OCI-LY1 (cell line): ENCODE data around the gene NUDT5.

ENCODE experiments used
- H2AFZ ChIP-seq: fragments of 200-600 bp; sonication (generic), shearing (Covaris generic); 2 replicates; pipeline ENCODE4 v1.6.0; 2014; ENCODE audit warnings: antibody characterized with exemption, mild to moderate bottlenecking, low read length
- H3F3A ChIP-seq: fragments of 200-600 bp; sonication (generic), shearing (Covaris generic); 2 replicates; pipeline ENCODE4 v1.6.0; 2014; ENCODE audit warnings: mild to moderate bottlenecking, antibody characterized with exemption, low read length, moderate library complexity; ENCODE audit not compliant: insufficient read depth
- H3K27ac ChIP-seq: fragments of 200-600 bp; sonication (generic); 2 replicates; pipeline ENCODE4 v1.5.1; 2014; ENCODE audit warnings: low read length, mixed run types, mild to moderate bottlenecking, low read depth; ENCODE audit not compliant: poor library complexity, severe bottlenecking
- H3K27me3 ChIP-seq: fragments of 200-600 bp; sonication (generic); 2 replicates; pipeline ENCODE4 v1.6.0; 2014; ENCODE audit warnings: antibody characterized with exemption, mild to moderate bottlenecking, low read length, moderate library complexity; ENCODE audit not compliant: insufficient read depth
- H3K36me3 ChIP-seq: fragments of 200-600 bp; sonication (generic); 2 replicates; pipeline ENCODE4 v1.6.1; 2014; ENCODE audit warnings: mild to moderate bottlenecking, antibody characterized with exemption, low read length, moderate library complexity, mixed read lengths; ENCODE audit not compliant: insufficient read depth
- H3K4me1 ChIP-seq: fragments of 200-600 bp; sonication (generic); 2 replicates; pipeline ENCODE4 v1.5.1; 2014; ENCODE audit warnings: mild to moderate bottlenecking, low read length, moderate library complexity; ENCODE audit not compliant: insufficient read depth, severe bottlenecking
- H3K4me2 ChIP-seq: fragments of 200-600 bp; sonication (generic), shearing (Covaris generic); 2 replicates; pipeline ENCODE4 v1.6.1; 2014; ENCODE audit warnings: low read length
- H3K4me3 ChIP-seq: fragments of 200-600 bp; sonication (generic); 2 replicates; pipeline ENCODE4 v1.5.1; 2014; ENCODE audit warnings: low read length, low read depth, mild to moderate bottlenecking, mixed read lengths; ENCODE audit not compliant: poor library complexity, severe bottlenecking
- H3K79me2 ChIP-seq: fragments of 200-600 bp; shearing (Covaris generic); 2 replicates; pipeline ENCODE4 v1.6.1; 2016; ENCODE audit warnings: mixed run types, low read length, mixed read lengths; ENCODE audit not compliant: insufficient read depth
- H3K9ac ChIP-seq: fragments of 200-600 bp; sonication (generic), shearing (Covaris generic); 2 replicates; pipeline ENCODE4 v1.6.1; 2014; ENCODE audit warnings: mild to moderate bottlenecking, low read length, mixed read lengths
- H3K9me2 ChIP-seq: fragments of 200-600 bp; sonication (generic), shearing (Covaris generic); 2 replicates; pipeline ENCODE4 v1.6.1; 2014; ENCODE audit warnings: low read depth, mild to moderate bottlenecking, low read length, mixed read lengths
- H3K9me3 ChIP-seq: fragments of 200-600 bp; shearing (Covaris generic); 2 replicates; pipeline ENCODE4 v1.6.1; 2014; ENCODE audit warnings: low read length, mixed read lengths
- H4K20me1 ChIP-seq: fragments of 200-600 bp; sonication (generic), shearing (Covaris generic); 2 replicates; pipeline ENCODE4 v1.6.0; 2016; ENCODE audit warnings: mild to moderate bottlenecking, low read length; ENCODE audit not compliant: insufficient read depth
- CTCF ChIP-seq: fragments of 200-600 bp; sonication (generic), shearing (Covaris generic); IDR thresholded peaks from 2 replicates; pipeline ENCODE4 v1.5.1; 2017; ENCODE audit warnings: mild to moderate bottlenecking, antibody characterized with exemption, low read length, moderate library complexity, mixed read lengths
- EZH2 ChIP-seq: fragments of 200-600 bp; sonication (generic), shearing (Covaris generic); IDR thresholded peaks from 2 replicates; pipeline ENCODE4 v1.8.0; 2017; ENCODE audit warnings: borderline replicate concordance, mixed run types, mild to moderate bottlenecking, antibody characterized with exemption, low read length, moderate library complexity, mixed read lengths

Gene NUDT5

DNA sequence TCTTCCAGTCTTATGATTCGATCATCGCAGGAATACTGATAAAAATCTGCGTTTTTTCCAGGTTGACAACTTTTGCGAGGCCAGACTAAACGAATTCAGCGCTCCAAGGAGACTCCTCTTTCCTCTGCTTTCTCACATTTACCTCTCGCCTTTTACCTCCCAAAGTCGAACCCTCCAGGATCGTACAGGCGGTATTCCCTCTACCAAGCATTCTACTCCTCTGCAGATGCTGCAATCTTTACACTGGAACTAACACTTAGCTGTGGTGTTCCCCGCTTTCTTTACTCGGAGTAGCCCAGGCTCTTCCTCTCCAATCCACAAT lies 449 bp downstream of the NUDT5 start:
- no peaks in the 10 kb centered on the region for H3F3A ChIP-seq
- peak overlapping the region; percentile 99 for H3K9ac ChIP-seq
- peaks cover 31% of the 10 kb centered on the region for H3K36me3 ChIP-seq
- peak overlapping the region; percentile 94 for H3K4me2 ChIP-seq
- peak overlapping the region; percentile 89 for H2AFZ ChIP-seq
- peak overlapping the region; percentile 80 for H3K27ac ChIP-seq
- H3K9me3 ChIP-seq, result no peaks in the 10 kb centered on the region
- H3K9me2 ChIP-seq, result no peaks in the 10 kb centered on the region
- no peaks in the 10 kb centered on the region for H3K27me3 ChIP-seq
- TF ChIP-seq CTCF (no peak), EZH2 (no peak)
- H3K4me1 ChIP-seq, result peaks cover 37% of the 10 kb centered on the region
- H3K79me2 ChIP-seq, result peaks cover 77% of the 10 kb centered on the region
- H4K20me1 ChIP-seq, result no peaks in the 10 kb centered on the region
- peak overlapping the region; percentile 98 for H3K4me3 ChIP-seq

- Histone ChIP-seq H2AFZ (peak overlapping the region; percentile 89; the same call in 1 of the 2 replicates), H3K79me2 (peaks cover 77% of the 10 kb centered on the region), H3K4me3 (peak overlapping the region; percentile 98), H3K27me3 (no peaks in the 10 kb centered on the region), H3K27ac (peak overlapping the region; percentile 80), H3K4me2 (peak overlapping the region; percentile 94), H3K4me1 (peaks cover 37% of the 10 kb centered on the region), H3K36me3 (peaks cover 31% of the 10 kb centered on the region), H3K9me3 (no peaks in the 10 kb centered on the region), H3F3A (no peaks in the 10 kb centered on the region), H4K20me1 (no peaks in the 10 kb centered on the region), H3K9ac (peak overlapping the region; percentile 99), H3K9me2 (no peaks in the 10 kb centered on the region)
- TF ChIP-seq CTCF, result no peak
- no peak for TF ChIP-seq EZH2
Measured at GRCh38 chr10:12194752-12195271, 879 bp downstream of the NUDT5 start.

- H3K4me2 ChIP-seq, result no peak overlapping the region
Measured at GRCh38 chr10:12193193-12193592, 2.5 kb downstream of the NUDT5 start.

More at GRCh38 chr10:12193193-12193592, 2.5 kb downstream of the NUDT5 start:
- Histone ChIP-seq H3K9me2 (no peaks in the 10 kb centered on the region), H3K27ac (no peak overlapping the region), H4K20me1 (no peaks in the 10 kb centered on the region), H2AFZ (no peak overlapping the region), H3K4me1 (peaks cover 33% of the 10 kb centered on the region), H3K27me3 (no peaks in the 10 kb centered on the region), H3F3A (no peaks in the 10 kb centered on the region), H3K4me3 (no peak overlapping the region), H3K9ac (no peak overlapping the region), H3K9me3 (no peaks in the 10 kb centered on the region), H3K36me3 (peaks cover 17% of the 10 kb centered on the region), H3K79me2 (peaks cover 67% of the 10 kb centered on the region)
- TF ChIP-seq CTCF (no peak), EZH2 (no peak)
